GM19099 (cell line): ENCODE measurements around the gene TEX261.

Source experiments
- POLR2A ChIP-seq: IDR thresholded peaks from 3 replicates; pipeline ENCODE4 v1.6.1; 2011; ENCODE audit warnings: low read depth; ENCODE audit not compliant: insufficient read length; ENCODE audit errors: extremely low read depth

The TEX261 gene

DNA sequence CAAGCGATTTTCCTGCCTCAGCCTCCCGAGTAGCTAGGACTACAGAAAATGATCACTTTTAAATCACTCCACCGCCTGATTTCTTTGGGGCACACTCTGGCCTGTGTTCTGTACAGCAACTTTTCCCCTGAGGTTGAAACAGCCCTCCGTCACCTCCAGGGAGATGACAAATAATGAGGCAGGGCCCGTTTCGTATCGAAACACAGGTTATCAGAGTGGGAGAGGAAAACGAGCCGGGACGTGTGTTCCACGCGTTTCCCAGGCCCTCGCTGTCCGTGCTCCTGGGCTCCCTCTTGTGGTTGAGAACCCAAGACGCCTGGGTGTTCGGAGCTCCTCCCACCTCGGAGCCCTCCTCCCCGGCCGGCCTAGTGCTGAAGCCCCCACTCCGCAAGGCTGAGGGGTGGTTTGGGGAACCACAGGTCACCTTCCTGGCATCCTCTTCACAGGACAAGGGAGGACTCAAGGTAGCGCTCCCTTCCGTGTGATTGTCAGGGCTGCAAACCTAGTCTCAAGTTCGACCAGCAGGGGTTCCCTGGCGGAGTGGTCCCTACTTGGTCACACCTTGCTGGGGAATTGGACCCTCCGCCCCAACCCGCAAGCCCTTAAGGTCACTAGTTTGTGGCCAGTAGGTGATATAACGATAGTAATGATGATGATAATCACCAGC lies 46.2 kb downstream of the TEX261 start:
- TF ChIP-seq POLR2A, result no peak

DNA sequence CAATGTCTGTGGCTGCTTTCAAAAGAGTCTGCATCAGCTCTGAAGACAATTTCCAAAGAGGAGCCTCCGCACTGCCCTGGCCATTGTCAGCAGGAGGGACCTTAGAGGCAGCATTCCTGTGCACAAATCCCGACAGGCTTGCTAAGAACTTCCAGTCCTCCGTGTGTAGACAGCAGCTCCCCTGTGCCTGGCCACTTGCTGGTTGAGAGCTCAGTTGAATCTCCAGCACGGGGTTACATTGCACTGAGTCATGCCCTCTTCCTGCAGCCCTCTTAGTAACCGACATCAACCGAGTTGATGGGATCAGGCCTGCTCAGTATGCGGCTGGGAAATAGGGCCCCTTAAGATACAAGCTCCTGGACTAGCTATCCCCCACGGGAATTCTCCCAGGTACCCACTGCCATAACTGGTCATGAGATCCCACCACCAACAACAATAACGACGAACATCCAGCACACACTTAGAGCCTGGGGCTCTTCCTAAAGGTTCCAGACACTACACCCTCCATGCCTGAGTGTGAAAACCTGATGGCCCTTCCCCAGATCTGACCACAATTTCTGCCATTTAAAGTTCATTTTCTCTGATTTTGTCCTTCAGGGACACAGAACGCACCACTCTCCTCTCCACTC lies 47.0 kb downstream of the TEX261 start:
- no peak for TF ChIP-seq POLR2A

DNA sequence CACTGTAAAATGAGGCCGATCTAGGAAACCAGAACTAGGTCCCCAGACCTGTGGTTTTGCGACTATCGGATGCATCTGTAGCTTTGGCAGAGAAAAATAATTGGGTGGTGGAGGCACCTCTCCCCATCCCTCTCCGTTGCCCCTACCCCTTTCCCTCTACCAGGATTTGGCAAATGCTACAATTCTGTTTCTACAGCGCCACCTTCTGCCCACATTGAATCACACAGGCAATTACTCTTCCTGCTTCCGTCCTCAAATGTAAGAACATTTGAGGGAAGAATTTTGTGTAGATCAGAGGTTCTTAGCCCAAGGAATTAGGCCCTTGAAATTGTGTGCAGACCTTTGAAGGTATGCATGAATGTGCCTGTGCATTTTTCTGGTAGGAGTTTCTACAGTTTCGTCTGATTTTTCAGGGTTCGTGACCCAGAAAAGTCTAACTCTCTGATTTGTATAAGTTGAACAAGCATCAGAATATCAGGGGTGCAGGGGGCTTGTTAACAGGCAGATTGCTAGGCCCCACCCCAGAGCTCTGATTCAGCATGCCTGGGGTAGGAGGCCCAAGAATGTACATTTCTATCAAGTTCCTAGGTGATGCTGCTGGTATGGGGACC lies 47.7 kb downstream of the TEX261 start:
- no peak for TF ChIP-seq POLR2A

DNA sequence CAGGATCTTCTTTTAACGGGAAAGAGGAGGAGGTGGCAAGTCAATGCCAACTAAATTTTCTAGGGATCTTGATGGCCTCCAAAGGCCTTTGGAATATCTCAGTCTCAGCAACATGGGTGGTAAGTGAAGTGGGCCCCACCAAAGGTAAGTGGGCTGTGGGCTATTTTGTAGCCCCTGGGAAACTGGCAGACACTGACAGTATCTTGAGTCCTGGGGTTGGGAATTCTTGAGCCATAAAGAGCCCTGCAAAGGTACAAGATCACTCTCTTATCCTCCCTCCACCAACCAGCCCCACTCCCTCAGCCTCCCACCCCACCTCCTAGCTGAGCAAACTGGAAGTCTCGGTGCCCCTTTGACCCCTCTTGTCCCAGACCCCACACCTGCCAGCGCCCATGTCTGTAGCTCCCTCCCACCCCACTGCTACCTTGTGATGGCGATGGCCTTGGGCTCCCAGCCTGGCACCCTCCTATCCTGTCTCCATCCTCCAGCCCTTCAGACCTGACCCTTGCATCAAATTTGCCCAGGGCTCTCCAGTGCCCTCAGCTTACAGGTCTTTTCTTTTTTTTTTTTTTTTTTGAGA lies 50.5 kb downstream of the TEX261 start:
- TF ChIP-seq POLR2A, result no peak

DNA sequence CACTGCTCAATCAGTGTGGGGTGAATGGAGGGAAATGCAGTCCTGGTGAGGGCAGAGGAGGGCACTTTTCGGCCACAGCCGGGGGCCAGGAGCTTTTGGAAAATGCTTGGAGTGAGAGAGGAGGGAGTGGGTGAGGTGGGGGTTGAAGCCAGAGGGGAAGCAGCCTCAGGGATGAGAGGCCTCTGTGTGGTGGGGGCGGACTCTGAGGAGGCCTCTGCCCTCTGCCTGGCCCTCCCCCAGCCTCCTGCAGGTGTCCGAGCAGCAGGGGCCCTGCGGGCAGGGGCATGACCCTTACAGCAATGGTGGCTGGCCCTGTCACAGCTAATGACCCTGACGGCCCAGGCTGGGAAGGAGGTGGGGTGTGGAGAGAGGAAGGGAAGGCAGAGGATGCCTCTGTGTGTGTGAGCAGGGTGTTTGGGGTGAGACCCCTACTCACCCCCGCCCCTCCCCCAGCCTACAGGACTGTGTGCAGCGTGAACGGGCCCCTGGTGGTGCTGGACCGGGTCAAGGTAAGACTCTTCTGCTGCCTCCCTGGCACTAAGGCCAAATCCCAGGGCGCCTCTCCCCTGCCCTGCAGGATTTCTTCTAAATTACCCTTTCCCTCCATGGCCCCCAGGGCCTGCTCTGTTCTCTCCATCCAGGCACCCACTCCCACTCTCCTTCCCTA lies 51.3 kb downstream of the TEX261 start:
- no peak for TF ChIP-seq POLR2A

DNA sequence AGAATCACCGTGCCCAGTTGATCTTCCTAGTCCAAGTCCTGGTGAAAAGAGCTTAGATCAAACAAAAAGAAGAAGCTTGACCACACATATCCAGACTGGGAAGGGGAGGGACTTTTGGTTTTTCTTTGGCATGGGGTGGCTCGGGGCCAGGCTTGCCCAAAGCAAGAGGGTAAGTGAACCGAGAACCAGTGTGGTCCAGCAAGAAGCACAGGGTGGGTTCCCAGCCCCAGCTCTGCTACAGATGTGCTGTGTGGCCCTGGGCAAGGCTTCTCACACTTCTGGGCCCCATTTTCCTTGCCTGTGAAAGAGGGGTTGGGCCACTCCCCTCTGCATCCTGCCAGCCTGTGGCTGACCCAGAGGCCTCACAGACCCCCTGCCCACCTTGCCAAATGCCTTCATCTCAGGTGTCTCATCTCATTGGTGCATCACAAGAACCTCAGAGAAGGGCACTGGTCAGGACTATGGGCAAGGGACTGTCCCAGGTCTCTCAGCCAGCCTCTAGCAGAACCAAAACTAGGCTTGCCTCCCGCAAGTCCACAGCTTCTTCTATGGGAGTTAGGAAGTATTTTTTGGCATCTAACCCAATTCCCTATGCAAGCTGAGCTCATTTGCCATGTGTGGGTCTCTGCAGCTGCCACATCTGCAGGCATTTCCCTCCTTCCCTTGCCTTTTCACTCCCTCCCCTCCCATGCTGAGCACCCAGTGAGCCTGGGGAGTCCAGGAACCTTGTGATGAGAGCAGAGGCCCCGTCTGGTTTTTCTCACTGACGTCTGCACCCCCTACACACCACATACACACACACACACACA lies 52.1 kb downstream of the TEX261 start:
- no peak for TF ChIP-seq POLR2A

DNA sequence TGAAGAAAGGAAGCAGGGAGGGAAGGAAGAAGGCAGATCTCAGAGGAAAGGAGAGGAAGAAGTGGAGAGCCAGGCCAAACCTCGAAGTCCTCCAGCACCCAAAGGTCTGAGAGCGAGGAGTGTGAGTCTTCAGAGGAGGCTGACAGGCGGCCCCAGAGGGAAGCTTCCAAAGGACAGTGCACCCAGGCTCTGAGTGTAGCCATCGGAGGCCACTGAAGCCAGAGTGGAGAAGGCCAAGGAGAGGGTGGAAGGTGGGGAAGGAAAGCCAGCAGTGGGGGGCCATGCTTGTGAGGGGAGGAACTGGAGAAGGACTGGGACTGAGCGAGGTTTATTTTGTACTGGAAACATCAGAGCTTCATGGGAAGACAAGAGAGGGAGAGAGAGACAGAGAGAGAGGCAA lies 53.0 kb downstream of the TEX261 start:
- TF ChIP-seq POLR2A, result no peak

DNA sequence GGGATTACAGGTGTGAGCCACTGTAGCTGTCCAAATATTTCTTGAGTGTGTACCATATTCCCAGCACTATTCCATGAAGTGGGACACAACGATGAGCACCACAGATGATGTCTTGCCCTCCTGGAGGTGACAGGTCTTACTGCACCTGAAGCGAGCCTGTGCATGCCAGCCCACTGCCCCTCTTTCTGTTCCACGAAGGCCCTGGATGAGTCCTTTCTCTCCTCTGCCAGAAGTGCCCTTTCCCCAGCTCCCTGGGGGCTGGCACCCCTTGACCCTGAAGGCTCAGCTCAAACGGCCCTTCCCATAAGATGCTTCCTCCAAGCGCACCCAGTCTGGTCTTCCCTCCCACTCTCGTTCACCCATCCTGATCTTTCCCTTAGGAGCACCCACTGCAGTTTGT lies 53.5 kb downstream of the TEX261 start:
- TF ChIP-seq POLR2A, result no peak

DNA sequence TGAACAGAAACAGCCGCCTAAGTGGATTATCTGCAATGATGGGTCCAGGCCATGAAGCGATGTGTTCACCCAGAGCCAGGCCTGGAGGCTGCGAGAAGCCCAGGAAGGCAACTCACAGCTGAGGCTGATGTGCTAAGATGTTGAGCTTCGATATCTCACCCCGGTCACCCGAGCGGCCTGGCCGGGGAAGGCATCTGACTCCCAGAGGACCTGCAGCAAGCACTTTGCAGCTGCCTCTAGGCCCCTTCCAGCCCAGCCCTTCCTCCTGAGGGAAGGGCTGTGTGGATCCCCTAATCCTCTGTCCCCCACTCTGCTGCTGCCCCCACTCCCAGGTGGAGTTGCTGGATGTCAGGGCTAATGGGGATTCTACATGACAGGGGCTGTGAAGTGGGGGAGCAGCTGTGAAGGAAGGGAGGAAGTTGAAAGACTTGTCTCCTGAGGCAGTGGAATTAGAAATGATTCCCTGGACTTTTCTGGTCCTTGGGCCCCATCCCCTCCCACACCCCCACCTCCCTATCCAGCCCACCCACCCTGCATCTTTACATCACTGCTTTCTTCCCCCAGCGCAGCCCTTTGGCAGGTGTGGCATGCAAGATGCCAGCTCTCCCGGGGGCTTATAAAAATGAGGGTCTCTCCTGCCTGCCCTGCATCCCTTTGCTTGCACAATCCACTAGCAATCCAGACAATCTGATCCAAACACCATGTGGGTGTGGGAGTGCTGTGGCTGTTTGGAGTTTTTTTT lies 54.7 kb downstream of the TEX261 start:
- TF ChIP-seq POLR2A, result no peak

DNA sequence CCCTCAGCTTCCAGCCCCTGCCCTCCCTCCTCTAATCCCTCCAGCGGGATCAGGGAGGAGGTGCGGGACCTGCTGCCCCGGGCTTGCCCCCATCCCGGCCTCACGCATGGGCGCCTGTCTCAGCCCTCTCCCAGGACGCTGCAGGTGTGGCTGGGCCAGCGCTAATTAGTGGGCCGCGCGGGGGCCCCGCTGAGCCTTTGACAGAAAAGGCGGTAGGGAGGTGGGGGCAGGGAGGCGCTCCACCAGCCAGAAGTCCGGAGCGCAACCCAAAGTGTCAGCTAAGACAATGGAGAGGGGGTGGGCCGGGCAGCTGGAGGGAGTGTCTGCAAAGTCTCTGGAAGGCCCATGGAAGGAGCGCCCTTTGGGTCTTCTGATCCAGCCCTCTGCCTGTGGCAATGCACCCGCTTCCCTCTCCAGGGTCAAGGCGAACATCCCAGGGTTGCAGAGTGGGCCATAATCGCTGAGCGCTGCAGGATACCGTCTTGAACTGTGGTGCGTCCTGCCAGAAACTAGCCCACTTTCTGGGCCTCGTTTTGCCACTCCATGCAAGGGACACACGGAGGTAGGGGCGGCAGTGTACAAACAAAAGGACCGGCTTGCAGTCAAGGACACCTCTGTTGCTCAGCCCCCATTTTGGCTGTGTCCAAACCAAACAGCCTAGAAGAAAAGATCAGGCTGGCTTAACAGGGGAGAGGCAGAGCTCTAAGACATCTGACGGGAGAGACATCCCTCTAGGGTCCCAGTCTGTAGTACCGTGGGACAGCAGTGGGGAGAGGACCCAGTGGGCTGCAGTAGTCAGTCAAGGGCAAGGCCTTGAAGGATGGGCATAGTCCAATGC lies 55.5 kb downstream of the TEX261 start:
- TF ChIP-seq POLR2A, result no peak

DNA sequence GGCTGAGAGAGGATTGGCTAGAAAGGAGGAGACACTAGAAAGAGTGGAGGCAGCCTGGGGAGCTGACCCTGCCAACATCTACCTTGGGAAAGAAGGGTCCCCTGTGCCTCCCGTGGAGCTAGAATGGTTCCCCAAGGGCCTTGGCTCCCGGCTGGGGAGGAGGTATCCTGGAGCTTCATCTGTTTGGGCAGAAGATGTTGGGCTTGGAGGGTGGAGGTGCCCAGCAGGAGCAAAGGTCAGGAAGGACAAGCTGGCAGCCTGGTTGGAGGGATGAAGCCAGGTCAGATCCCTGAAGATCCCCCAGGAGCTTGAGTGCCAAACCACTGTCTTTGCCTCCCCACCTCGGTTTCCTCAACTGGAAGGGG lies 56.1 kb downstream of the TEX261 start:
- no peak for TF ChIP-seq POLR2A

DNA sequence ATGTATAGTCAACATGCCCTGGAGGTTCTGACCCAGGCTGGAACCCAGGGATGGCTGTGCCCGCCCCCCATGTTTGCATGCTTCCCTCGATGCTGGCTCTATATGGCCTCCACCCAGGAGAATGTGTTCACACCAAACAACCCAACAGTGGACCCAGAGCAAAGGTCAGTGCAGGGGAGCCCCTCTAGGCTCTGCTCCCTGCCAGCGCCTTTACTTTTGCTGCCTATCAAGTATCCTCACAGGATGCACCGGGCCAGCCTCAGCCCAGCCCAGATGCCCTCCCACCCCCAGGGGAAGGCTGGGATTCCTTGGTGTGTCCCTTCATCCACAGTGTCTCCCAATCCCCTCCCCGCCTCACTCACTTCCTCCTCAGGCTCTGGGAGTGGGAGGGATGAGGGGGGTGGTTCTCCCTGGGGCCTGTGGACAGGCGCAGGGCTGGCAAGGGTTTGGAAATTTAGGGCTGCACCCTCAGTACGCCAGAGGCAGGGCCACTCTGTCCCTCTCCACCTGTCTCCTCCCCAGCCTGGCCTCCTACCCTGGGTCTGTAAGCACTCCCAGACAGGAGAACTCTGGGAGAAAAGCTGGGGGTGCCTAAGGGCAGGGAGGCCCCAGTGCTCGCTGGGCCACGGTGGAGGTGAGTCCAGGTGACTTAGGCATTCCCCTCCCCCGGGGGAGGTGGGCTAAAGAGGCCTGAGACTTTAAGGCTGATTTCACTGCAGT lies 56.6 kb downstream of the TEX261 start:
- TF ChIP-seq POLR2A, result no peak

DNA sequence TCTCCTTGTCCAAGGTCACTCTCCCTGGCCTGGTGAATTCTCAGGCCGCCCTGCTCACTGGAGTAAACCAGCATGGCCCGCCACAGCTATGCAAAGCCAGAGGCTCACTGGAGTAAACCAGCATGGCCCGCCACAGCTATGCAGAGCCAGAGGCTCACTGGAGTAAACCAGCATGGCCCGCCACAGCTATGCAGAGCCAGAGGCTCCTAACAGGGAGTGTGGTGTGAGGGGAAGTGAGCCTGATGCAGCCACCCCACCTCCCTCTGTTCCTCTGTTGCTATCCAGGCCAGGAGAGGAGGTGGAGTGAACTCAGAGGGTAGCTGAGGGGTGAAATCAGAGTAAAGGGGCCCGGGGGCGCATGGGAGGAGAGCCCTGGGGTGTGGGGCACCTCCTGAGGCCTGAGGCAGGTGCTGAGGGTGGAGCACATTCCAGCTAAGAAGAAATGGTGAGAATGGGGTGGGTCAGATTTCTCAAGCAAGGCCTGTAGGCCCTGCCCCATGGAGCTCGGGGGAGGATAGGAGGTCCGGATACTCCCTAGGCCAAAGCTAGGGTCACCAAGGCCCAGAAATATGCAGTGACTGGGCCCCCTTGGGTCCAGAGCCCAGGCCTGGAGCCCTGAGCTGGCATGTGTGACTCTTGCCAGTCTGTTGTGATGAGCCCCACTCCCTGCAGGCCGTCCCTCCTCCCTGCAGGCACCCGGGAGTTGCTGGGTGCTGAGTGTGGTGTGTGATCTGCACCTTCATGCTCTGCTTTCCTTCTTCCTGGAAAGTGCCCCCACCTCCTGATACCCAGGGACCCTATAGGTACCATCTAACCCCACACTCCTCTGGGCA lies 57.5 kb downstream of the TEX261 start:
- no peak for TF ChIP-seq POLR2A
